ENCODE results near the gene CCDC178.

GRCh38 chr18:33467531-33467930 lies 27.0 kb upstream of the CCDC178 start:
- TF ChIP-seq POLR2A (IDR thresholded peaks at IDR 0.05; ENCODE audit: low read depth, low read length), result no peak
- no peak for TF ChIP-seq CTCF (IDR thresholded peaks at IDR 0.05; ENCODE audit: extremely low read depth in 1 of 2, insufficient read depth in 1 of 2, low read depth in 1 of 2, low read length in 2 of 2)
- no peak for TF ChIP-seq FOS (IDR thresholded peaks at IDR 0.05; ENCODE audit: borderline replicate concordance, insufficient read depth, low read length)
